CD14-positive monocyte (primary cell): ENCODE results near the gene BMX. TPM values are rescaled to one million over a fixed set of nuclear protein-coding genes. Genes with fewer than 3 reads are reported as not detected.

ENCODE experiments used
- DNase-seq, 3 donors: peaks; one replicate each; pipeline ENCODE4 v3.0.0-alpha.2; 2011 to 2022
- H2AFZ ChIP-seq: 2 replicates; pipeline ENCODE4 v1.6.0; 2012; ENCODE audit warnings: mild to moderate bottlenecking, low read depth, low read length, inconsistent platforms; ENCODE audit not compliant: insufficient read depth, poor library complexity, severe bottlenecking
- H3K27ac ChIP-seq, 2 donors: 1 replicate in 1 of 2; 2 replicates in 1 of 2; pipeline ENCODE4 v1.5.1; 2012 to 2013; ENCODE audit warnings: low read length in 2 of 2, control low read depth in 1 of 2, inconsistent platforms in 1 of 2, low read depth in 1 of 2, mild to moderate bottlenecking in 1 of 2
- H3K27me3 ChIP-seq, 2 donors: one replicate each; pipeline versions ENCODE4 v1.6.0 to v1.6.1; 2011 to 2013; ENCODE audit warnings: low read length in 2 of 2; ENCODE audit not compliant: control insufficient read depth in 2 of 2, insufficient read depth in 2 of 2
- H3K36me3 ChIP-seq, 2 donors: replicated peaks in 1 of 2; 1 replicate in 1 of 2; 2 replicates in 1 of 2; pipeline versions ENCODE4 v1.5.1 to v1.6.1; 2012 to 2013; ENCODE audit warnings: low read length in 2 of 2, control low read depth in 1 of 2, inconsistent platforms in 1 of 2, mild to moderate bottlenecking in 1 of 2; ENCODE audit not compliant: insufficient read depth in 2 of 2, control insufficient read depth in 1 of 2
- H3K4me1 ChIP-seq, 2 donors: 1 replicate in 1 of 2; 2 replicates in 1 of 2; pipeline versions ENCODE4 v1.5.1 to v1.6.1; 2012 to 2013; ENCODE audit warnings: low read length in 2 of 2, control low read depth in 1 of 2, inconsistent platforms in 1 of 2, mild to moderate bottlenecking in 1 of 2, moderate library complexity in 1 of 2; ENCODE audit not compliant: insufficient read depth in 2 of 2, control insufficient read depth in 1 of 2
- H3K4me2 ChIP-seq: replicated peaks from 2 replicates; pipeline ENCODE3; 2012; ENCODE audit warnings: low read length, moderate library complexity, mild to moderate bottlenecking; ENCODE audit not compliant: poor library complexity, severe bottlenecking; ENCODE audit errors: extremely low read depth
- H3K4me3 ChIP-seq, 3 experiments: fragments of 200-600 bp in 1 of 3; sonication (generic) in 1 of 3; replicated peaks in 1 of 3; 1 replicate in 2 of 3; 2 replicates in 1 of 3; pipeline ENCODE4 v1.5.1; 2011 to 2013; ENCODE audit warnings: low read length in 3 of 3, mild to moderate bottlenecking in 3 of 3, control low read depth in 2 of 3, low read depth in 2 of 3, inconsistent platforms in 1 of 3, moderate library complexity in 1 of 3
- H3K79me2 ChIP-seq: 2 replicates; pipeline ENCODE4 v1.6.0; 2012; ENCODE audit warnings: mild to moderate bottlenecking, control low read depth, inconsistent platforms, low read length, moderate library complexity; ENCODE audit not compliant: insufficient read depth
- H3K9ac ChIP-seq: 2 replicates; pipeline ENCODE4 v1.6.0; 2017; ENCODE audit warnings: low read length, mild to moderate bottlenecking; ENCODE audit not compliant: insufficient read depth, poor library complexity, severe bottlenecking
- H3K9me3 ChIP-seq, 2 donors: replicated peaks in 1 of 2; 1 replicate in 1 of 2; 2 replicates in 1 of 2; pipeline versions ENCODE4 v1.5.1 to v1.6.1; 2012 to 2013; ENCODE audit warnings: low read length in 2 of 2, control low read depth in 1 of 2; ENCODE audit not compliant: control insufficient read depth in 1 of 2, insufficient read depth in 1 of 2
- H4K20me1 ChIP-seq: 2 replicates; pipeline ENCODE4 v1.6.0; 2012; ENCODE audit warnings: mild to moderate bottlenecking, low read length, control low read depth, moderate library complexity; ENCODE audit not compliant: insufficient read depth
- H3K27ac Mint-ChIP-seq, 7 donors: one replicate each; pipeline ENCODE4 v1.8.0; 2020; ENCODE audit warnings: mild to moderate bottlenecking in 7 of 7, mixed read lengths in 7 of 7, moderate library complexity in 6 of 7, inconsistent platforms in 2 of 7
- H3K27me3 Mint-ChIP-seq, 3 donors: one replicate each; pipeline ENCODE4 v1.8.0; 2021 to 2022; ENCODE audit warnings: low read depth in 3 of 3, mild to moderate bottlenecking in 3 of 3, mixed read lengths in 3 of 3, moderate library complexity in 3 of 3, inconsistent platforms in 1 of 3
- H3K36me3 Mint-ChIP-seq, 2 donors: one replicate each; pipeline ENCODE4 v1.8.0; 2020; ENCODE audit warnings: mixed read lengths in 2 of 2, inconsistent platforms in 1 of 2, mild to moderate bottlenecking in 1 of 2
- H3K4me1 Mint-ChIP-seq: one replicate; pipeline ENCODE4 v1.8.0; 2020; ENCODE audit warnings: mild to moderate bottlenecking, mixed read lengths
- H3K4me3 Mint-ChIP-seq, 2 donors: one replicate each; pipeline ENCODE4 v1.8.0; 2020; ENCODE audit warnings: mild to moderate bottlenecking in 2 of 2, mixed read lengths in 2 of 2, moderate library complexity in 1 of 2
- H3K9me3 Mint-ChIP-seq, 7 donors: one replicate each; pipeline ENCODE4 v1.8.0; 2020 to 2022; ENCODE audit warnings: mixed read lengths in 7 of 7, mild to moderate bottlenecking in 6 of 7, moderate library complexity in 6 of 7, inconsistent platforms in 2 of 7
- CTCF ChIP-seq: fragments of 200-600 bp; IDR thresholded peaks from one replicate; pipeline ENCODE4 v1.8.0; 2022; ENCODE audit warnings: antibody characterized with exemption, mild to moderate bottlenecking
- WGBS: methylation state at CpG from one replicate; pipeline ENCODE4 v1.1.5; 2013; ENCODE audit warnings: missing lambda C conversion rate; ENCODE audit not compliant: insufficient coverage; 5-methylcytosine and 5-hydroxymethylcytosine counted together
- intact Hi-C, 2 donors: fragments of 100-400 bp; cut with micrococcal nuclease; formaldehyde crosslinking; loops; one replicate each; pipeline versions ENCODE4 v1.15.0 to v1.15.1; 2023
- polyA plus RNA-seq, 3 donors: library from polyadenylated mRNA; depleted of rRNA in 1 of 3; unstranded in 2 of 3; stranded (reverse) in 1 of 3; fragments of 300-500 nt in 2 of 3; fragments of >200 nt in 1 of 3; fragmentation: Illumina TruSeq in 2 of 3; gene quantifications; 1 replicate in 2 of 3; 2 replicates in 1 of 3; pipeline ENCODE4 v1.2.3, GENCODE V29; 2012 to 2021

Gene BMX
- polyA plus RNA-seq, 3 donors, result 0.15 to 0.26 (median 0.22) TPM

- Histone ChIP-seq H3K36me3 (no peaks in the 10 kb centered on the region), H3K4me2 (no peak overlapping the region), H3K9me3 (no peaks in the 10 kb centered on the region), H3K27ac (no peak overlapping the region), H3K4me3 (no peak overlapping the region), H3K9ac (no peak overlapping the region), H4K20me1 (no peaks in the 10 kb centered on the region), H3K27me3 (peaks cover 0 to 49% of the 10 kb centered on the region in 2 donors), H2AFZ (no peak overlapping the region), H3K4me1 (no peaks in the 10 kb centered on the region), H3K79me2 (no peaks in the 10 kb centered on the region)
- intact Hi-C loops, result no loop called here
- Mint-ChIP-seq H3K36me3 (no peaks in the 10 kb centered on the region), H3K9me3 (peaks cover 0 to 6% (median 3%) of the 10 kb centered on the region in 7 donors), H3K27me3 (peaks cover 4 to 57% (median 5%) of the 10 kb centered on the region in 3 donors), H3K4me1 (peaks cover 5% of the 10 kb centered on the region), H3K27ac (no peak overlapping the region), H3K4me3 (no peak overlapping the region)
- TF ChIP-seq CTCF, result no peak
- DNase-seq, result no peak
- WGBS, result no CpG with 5 or more reads among the region's 1 CpG
Observed at GRCh38 chrX:15605226-15605625, 104.6 kb downstream of the BMX start.

Other genes with a start within 250 kb of the BMX start
- gene ASB9, start 230.7 kb upstream of the BMX start, polyA plus RNA-seq, result 1 to 10 TPM in 1 of 3 donors, under 1 TPM in 2; 0.24 to 1.4 (median 0.63) TPM
- gene ASB11, start 185.2 kb upstream of the BMX start, polyA plus RNA-seq, result not detected
- gene PIGA, start 165.3 kb upstream of the BMX start, polyA plus RNA-seq, result 10 to 100 TPM in 1 of 3 donors, 1 to 10 TPM in 2; 6.3 to 36.1 (median 6.4) TPM
- not detected for gene VEGFD, start 116.4 kb upstream of the BMX start, polyA plus RNA-seq
- under 1 TPM in 2 of 3 donors, not detected in 1; 0.05 to 0.23 TPM for gene PIR, start 7.5 kb upstream of the BMX start, polyA plus RNA-seq
- gene ACE2, start 100.2 kb downstream of the BMX start, polyA plus RNA-seq, result not detected
- not detected for gene CLTRN, start 164.0 kb downstream of the BMX start, polyA plus RNA-seq
- 10 to 100 TPM in 2 of 3 donors, 1 to 10 TPM in 1; 6.2 to 24.4 (median 21.4) TPM for gene CA5B, start 237.5 kb downstream of the BMX start, polyA plus RNA-seq